NCI-H1105 treated with DMSO at 0.1 percent for 48 hours (cell line): ENCODE results near the gene SOX18.

ENCODE experiments used
- DNase-seq: peaks from one replicate; lab custom pipeline; 2025; lab: John Stamatoyannopoulos, UW

Gene SOX18

GRCh38 chr20:64067733-64068307, 18.4 kb upstream of the SOX18 start:
- DNase-seq, result no peak

GRCh38 chr20:64067005-64067632, 17.7 kb upstream of the SOX18 start:
- no peak for DNase-seq

GRCh38 chr20:64065974-64066343, 16.5 kb upstream of the SOX18 start:
- no peak for DNase-seq

GRCh38 chr20:64065062-64065973, 15.9 kb upstream of the SOX18 start:
- DNase-seq, result no peak

- DNase-seq, result no peak
Observed at GRCh38 chr20:64064145-64064698, 14.8 kb upstream of the SOX18 start.

GRCh38 chr20:64063389-64064144, 14.1 kb upstream of the SOX18 start:
- DNase-seq, result no peak

GRCh38 chr20:64062596-64063388, 13.4 kb upstream of the SOX18 start, which contains the start of gene TCEA2:
TSS of gene TCEA2 (plus strand) at chr20:64063198. CDS start at chr20:64063313, 115 bp downstream.
- peak; percentile 93 for DNase-seq

GRCh38 chr20:64062276-64062595, 12.8 kb upstream of the SOX18 start:
- DNase-seq, result no peak

GRCh38 chr20:64058536-64058935, 9.1 kb upstream of the SOX18 start:
- no peak for DNase-seq

GRCh38 chr20:64057628-64058498, 8.4 kb upstream of the SOX18 start:
- DNase-seq, result peak; percentile 56

GRCh38 chr20:64056889-64057627, 7.6 kb upstream of the SOX18 start:
- DNase-seq, result no peak

- no peak for DNase-seq
Observed at GRCh38 chr20:64056639-64056888, 7.1 kb upstream of the SOX18 start.

- DNase-seq, result no peak
Observed at GRCh38 chr20:64055893-64056638, 6.6 kb upstream of the SOX18 start.

- no peak for DNase-seq
Observed at GRCh38 chr20:64055396-64055892, 6.0 kb upstream of the SOX18 start.

- no peak for DNase-seq
Observed at GRCh38 chr20:64053841-64054661, 4.6 kb upstream of the SOX18 start.

GRCh38 chr20:64052987-64053840, 3.8 kb upstream of the SOX18 start:
- DNase-seq, result no peak

- DNase-seq, result no peak
Observed at GRCh38 chr20:64052326-64052722, 2.9 kb upstream of the SOX18 start.
